T-helper 17 cell (primary cell): ENCODE data around the gene CCSER1. TPM values are rescaled to one million over a fixed set of nuclear protein-coding genes. Genes with fewer than 3 reads are reported as not detected.
"Not testable (repeated sequence)": the region's sequence is repeated elsewhere in the genome, so short reads cannot be mapped to it uniquely, and the experiment has no call there.

Source experiments
- ATAC-seq: fragments of 150-1000 bp; cut with Tn5 transposase; 2 replicates; pipeline ENCODE4 v1.10.0; 2021; ENCODE audit warnings: mild to moderate bottlenecking, moderate library complexity
- DNase-seq, 3 donors: peaks; one replicate each; pipeline versions ENCODE4 v3.0.0 to v3.0.0-alpha.2; 2020 to 2021
- H3K9me3 ChIP-seq: one replicate; pipeline ENCODE4 v1.7.0; 2013; ENCODE audit warnings: low read length, mild to moderate bottlenecking; ENCODE audit not compliant: control insufficient read depth, poor library complexity, severe bottlenecking
- H3K27ac Mint-ChIP-seq: one replicate; pipeline ENCODE4 v1.8.0; 2022; ENCODE audit warnings: mild to moderate bottlenecking, moderate library complexity, mixed read lengths
- H3K27me3 Mint-ChIP-seq: one replicate; pipeline ENCODE4 v1.8.0; 2022; ENCODE audit warnings: mixed read lengths
- H3K36me3 Mint-ChIP-seq: one replicate; pipeline ENCODE4 v1.8.0; 2022; ENCODE audit warnings: low read depth, mixed read lengths
- H3K4me1 Mint-ChIP-seq: one replicate; pipeline ENCODE4 v1.8.0; 2022; ENCODE audit warnings: mild to moderate bottlenecking, mixed read lengths
- H3K4me3 Mint-ChIP-seq: one replicate; pipeline ENCODE4 v1.8.0; 2022; ENCODE audit warnings: mild to moderate bottlenecking, moderate library complexity, mixed read lengths
- total RNA-seq, 4 donors: library from RNA in 2 of 4; stranded (reverse) in 2 of 4; gene quantifications; one replicate each; pipeline ENCODE4 v1.2.3 and lab custom pipeline; 2022 to 2026

CCSER1 gene
- total RNA-seq, 2 donors from 2014 or later = 1.7 to 3.0 TPM

DNA sequence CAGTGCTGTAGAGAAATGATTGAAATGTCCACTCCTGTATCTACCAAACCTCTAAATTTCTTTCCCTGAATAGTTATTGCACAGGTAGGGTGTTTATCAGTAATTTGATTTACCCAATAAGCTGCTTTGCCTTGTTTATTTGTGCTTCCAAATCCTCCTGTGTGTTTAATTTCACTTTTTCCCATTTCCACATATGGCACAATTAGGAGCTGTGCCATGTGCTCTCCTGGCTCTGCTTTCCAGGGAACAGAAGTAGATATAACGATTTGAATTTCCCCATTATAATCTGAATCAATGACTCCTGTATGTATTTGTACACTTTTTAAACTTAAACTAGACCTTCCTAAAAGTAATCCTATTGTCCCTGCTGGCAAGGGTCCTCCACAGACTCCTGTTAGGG, 1057.9 kb downstream of the CCSER1 start:
- H3K9me3 ChIP-seq, DNase-seq, H3K4me3 Mint-ChIP-seq, H3K27ac Mint-ChIP-seq, ATAC-seq, H3K27me3 Mint-ChIP-seq, H3K36me3 Mint-ChIP-seq, H3K4me1 Mint-ChIP-seq: not testable (repeated sequence)

DNA sequence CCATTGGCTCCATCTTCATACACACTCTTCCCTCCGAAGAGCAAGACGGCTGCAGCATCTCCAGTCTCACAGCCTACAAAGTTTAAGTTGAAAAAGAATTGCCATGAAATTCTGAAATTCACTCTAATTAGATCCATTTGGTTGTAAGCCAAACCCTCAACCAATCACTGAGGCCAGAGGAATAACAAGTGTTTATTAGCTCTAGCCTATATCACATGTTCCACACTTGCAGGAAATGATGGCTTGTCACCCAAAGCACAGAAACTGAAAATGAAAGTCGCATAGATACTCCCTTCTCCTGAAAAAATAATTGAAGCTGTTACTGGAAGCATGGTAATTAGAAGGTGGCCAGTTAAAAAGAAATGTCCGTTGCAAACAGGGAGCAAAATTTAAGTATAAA, 1071.8 kb downstream of the CCSER1 start:
- ATAC-seq (no peak), DNase-seq (no peak)
- no peaks in the 10 kb centered on the region for H3K4me1 Mint-ChIP-seq
- no peaks in the 10 kb centered on the region for H3K9me3 ChIP-seq
- H3K36me3 Mint-ChIP-seq = no peaks in the 10 kb centered on the region
- no peaks in the 10 kb centered on the region for H3K27me3 Mint-ChIP-seq
- no peak overlapping the region for H3K27ac Mint-ChIP-seq
- H3K4me3 Mint-ChIP-seq = no peak overlapping the region

- H3K9me3 ChIP-seq = peaks cover 3% of the 10 kb centered on the region
- Mint-ChIP-seq H3K36me3 (no peaks in the 10 kb centered on the region), H3K27ac (no peak overlapping the region), H3K4me1 (no peaks in the 10 kb centered on the region), H3K27me3 (no peaks in the 10 kb centered on the region), H3K4me3 (no peak overlapping the region)
- ATAC-seq (no peak), DNase-seq (no peak)
Measured at GRCh38 chr4:91207535-91207934, 1080.3 kb downstream of the CCSER1 start.

DNA sequence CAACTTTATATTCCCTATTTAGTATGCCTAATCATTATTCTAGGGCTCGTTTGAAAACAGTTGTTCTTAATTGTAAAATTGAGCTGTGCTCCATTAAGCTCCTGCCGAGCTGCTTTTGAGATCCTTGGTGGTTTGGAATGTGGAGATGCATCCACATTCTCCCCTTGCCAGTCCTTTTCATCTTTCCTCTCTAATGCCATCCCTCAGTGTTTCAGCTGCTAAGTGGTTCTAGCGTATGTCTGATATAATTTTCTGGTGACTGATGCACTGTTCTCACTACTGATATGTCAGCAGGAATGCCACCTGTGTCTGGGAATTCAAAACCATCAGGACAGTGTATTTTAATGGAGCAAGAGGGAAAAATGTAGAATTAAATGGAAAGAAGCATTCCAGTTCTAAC, 1085.0 kb downstream of the CCSER1 start:
- no peaks in the 10 kb centered on the region for H3K27me3 Mint-ChIP-seq
- H3K27ac Mint-ChIP-seq = no peak overlapping the region
- no peak for ATAC-seq
- no peaks in the 10 kb centered on the region for H3K36me3 Mint-ChIP-seq
- DNase-seq = no peak
- no peaks in the 10 kb centered on the region for H3K4me1 Mint-ChIP-seq
- H3K9me3 ChIP-seq = peaks cover 3% of the 10 kb centered on the region
- no peak overlapping the region for H3K4me3 Mint-ChIP-seq

GRCh38 chr4:91217831-91218403, 1090.7 kb downstream of the CCSER1 start:
- not testable (repeated sequence) for H3K36me3 Mint-ChIP-seq, H3K27ac Mint-ChIP-seq, H3K4me3 Mint-ChIP-seq, ATAC-seq, H3K27me3 Mint-ChIP-seq, H3K9me3 ChIP-seq, H3K4me1 Mint-ChIP-seq, DNase-seq

GRCh38 chr4:91220315-91220714, 1093.1 kb downstream of the CCSER1 start:
- DNase-seq (no peak), ATAC-seq (no peak)
- H3K27ac Mint-ChIP-seq = no peak overlapping the region
- H3K9me3 ChIP-seq = no peaks in the 10 kb centered on the region
- no peaks in the 10 kb centered on the region for H3K27me3 Mint-ChIP-seq
- H3K36me3 Mint-ChIP-seq = no peaks in the 10 kb centered on the region
- H3K4me1 Mint-ChIP-seq = no peaks in the 10 kb centered on the region
- H3K4me3 Mint-ChIP-seq = no peak overlapping the region

- Mint-ChIP-seq H3K36me3 (no peaks in the 10 kb centered on the region), H3K4me1 (no peaks in the 10 kb centered on the region), H3K4me3 (no peak overlapping the region), H3K27ac (no peak overlapping the region), H3K27me3 (no peaks in the 10 kb centered on the region)
- ATAC-seq = no peak
- no peak for DNase-seq
- H3K9me3 ChIP-seq = no peaks in the 10 kb centered on the region
Measured at GRCh38 chr4:91222014-91222413, 1094.8 kb downstream of the CCSER1 start.

- no peak for DNase-seq
- no peaks in the 10 kb centered on the region for H3K9me3 ChIP-seq
- Mint-ChIP-seq H3K4me1 (no peaks in the 10 kb centered on the region), H3K27me3 (no peaks in the 10 kb centered on the region), H3K36me3 (no peaks in the 10 kb centered on the region), H3K27ac (no peak overlapping the region), H3K4me3 (no peak overlapping the region)
- no peak for ATAC-seq
Measured at GRCh38 chr4:91226867-91227266, 1099.7 kb downstream of the CCSER1 start.

DNA sequence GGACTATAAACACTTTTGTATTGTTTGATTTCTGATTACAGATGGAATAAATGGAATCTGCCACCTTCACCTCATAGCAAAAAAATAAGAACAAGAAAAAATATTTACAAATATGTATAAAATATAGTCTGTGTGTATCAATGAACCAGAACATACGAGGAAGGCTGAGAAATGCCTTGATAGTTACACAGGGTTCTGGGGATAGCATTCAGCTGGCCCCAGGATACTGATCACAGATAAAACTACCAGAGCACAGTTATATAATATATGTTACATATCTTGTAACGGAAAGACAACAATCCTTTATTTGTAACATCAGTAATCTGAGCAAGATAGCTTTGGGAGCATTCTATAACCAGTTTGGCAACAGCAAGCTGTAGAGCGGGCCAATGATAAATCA, 1101.5 kb downstream of the CCSER1 start:
- ATAC-seq = no peak
- Mint-ChIP-seq H3K27ac (no peak overlapping the region), H3K27me3 (no peaks in the 10 kb centered on the region), H3K4me1 (no peaks in the 10 kb centered on the region), H3K4me3 (no peak overlapping the region), H3K36me3 (no peaks in the 10 kb centered on the region)
- DNase-seq = no peak
- H3K9me3 ChIP-seq = no peaks in the 10 kb centered on the region

- H3K27me3 Mint-ChIP-seq = no peaks in the 10 kb centered on the region
- no peak overlapping the region for H3K4me3 Mint-ChIP-seq
- ATAC-seq = no peak
- H3K27ac Mint-ChIP-seq = no peak overlapping the region
- no peaks in the 10 kb centered on the region for H3K36me3 Mint-ChIP-seq
- H3K9me3 ChIP-seq = no peaks in the 10 kb centered on the region
- DNase-seq = no peak
- no peaks in the 10 kb centered on the region for H3K4me1 Mint-ChIP-seq
Measured at GRCh38 chr4:91233164-91233563, 1106.0 kb downstream of the CCSER1 start.

DNA sequence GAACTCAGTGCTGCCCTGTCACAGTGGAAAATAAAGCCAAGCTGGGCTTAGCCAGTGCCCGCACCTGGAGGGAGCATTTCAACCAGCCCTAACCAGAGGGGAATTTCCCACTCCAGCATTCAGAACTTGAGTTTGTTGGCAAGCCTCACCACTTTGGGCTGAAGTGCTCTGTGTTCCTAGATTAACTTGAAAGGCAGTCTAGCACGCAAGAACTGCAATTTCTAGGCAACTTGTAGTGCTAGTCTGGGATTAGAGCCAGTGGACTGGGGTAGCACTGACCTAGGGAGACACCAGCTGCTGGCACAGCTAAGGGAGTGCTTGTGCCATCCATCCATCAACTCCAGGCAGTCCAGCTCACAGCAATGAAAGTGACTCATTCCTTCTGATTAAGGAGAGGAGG, 1115.9 kb downstream of the CCSER1 start:
- H3K9me3 ChIP-seq = peaks cover 4% of the 10 kb centered on the region
- ATAC-seq (no peak), DNase-seq (no peak)
- Mint-ChIP-seq H3K36me3 (no peaks in the 10 kb centered on the region), H3K27ac (no peak overlapping the region), H3K4me3 (no peak overlapping the region), H3K4me1 (no peaks in the 10 kb centered on the region), H3K27me3 (no peaks in the 10 kb centered on the region)

- H3K27ac Mint-ChIP-seq = no peak overlapping the region
- DNase-seq (no peak), ATAC-seq (no peak)
- no peaks in the 10 kb centered on the region for H3K4me1 Mint-ChIP-seq
- no peaks in the 10 kb centered on the region for H3K9me3 ChIP-seq
- H3K4me3 Mint-ChIP-seq = no peak overlapping the region
- no peaks in the 10 kb centered on the region for H3K36me3 Mint-ChIP-seq
- H3K27me3 Mint-ChIP-seq = no peaks in the 10 kb centered on the region
Measured at GRCh38 chr4:91256043-91256442, 1128.8 kb downstream of the CCSER1 start.

DNA sequence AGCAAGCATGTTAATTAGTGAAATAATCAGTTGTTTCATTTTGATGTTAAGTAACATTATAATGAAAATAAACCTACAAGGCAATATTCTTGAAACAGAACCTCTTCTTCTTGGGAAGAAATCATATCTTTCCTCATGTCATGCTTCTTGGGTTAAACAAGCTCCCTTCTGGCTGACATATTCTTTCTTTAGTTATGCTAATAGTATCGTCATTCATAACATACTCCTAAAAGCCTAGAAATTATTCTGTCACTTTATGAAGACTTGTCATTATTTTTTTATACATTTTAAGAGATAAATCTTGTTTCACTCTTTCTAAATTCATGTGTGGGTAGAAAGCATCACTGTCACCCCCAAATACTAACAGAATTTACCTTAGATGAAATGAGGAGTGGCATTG, 1129.6 kb downstream of the CCSER1 start:
- Mint-ChIP-seq H3K36me3 (no peaks in the 10 kb centered on the region), H3K27ac (no peak overlapping the region), H3K4me3 (no peak overlapping the region), H3K4me1 (no peaks in the 10 kb centered on the region), H3K27me3 (no peaks in the 10 kb centered on the region)
- H3K9me3 ChIP-seq = no peaks in the 10 kb centered on the region
- ATAC-seq (no peak), DNase-seq (no peak)

- H3K36me3 Mint-ChIP-seq = no peaks in the 10 kb centered on the region
- H3K4me1 Mint-ChIP-seq = no peaks in the 10 kb centered on the region
- no peak overlapping the region for H3K4me3 Mint-ChIP-seq
- H3K9me3 ChIP-seq = no peaks in the 10 kb centered on the region
- H3K27me3 Mint-ChIP-seq = no peaks in the 10 kb centered on the region
- DNase-seq = no peak
- no peak overlapping the region for H3K27ac Mint-ChIP-seq
- ATAC-seq = no peak
Measured at GRCh38 chr4:91257721-91258120, 1130.5 kb downstream of the CCSER1 start.
